CD4-positive, alpha-beta T cell treated with Interferon alpha-2 for 1 hour (primary cell): ENCODE data around the gene SRPX.

Experiments
- DNase-seq, 2 donors: peaks; one replicate each; pipeline ENCODE4 v3.0.0-alpha.2; 2020 to 2022

The SRPX gene

GRCh38 chrX:38220415-38221390 lies at the start of gene SRPX:
TSS of gene SRPX (minus strand) at chrX:38220871. CDS start at chrX:38220792, 79 bp downstream.
- no peak for DNase-seq

GRCh38 chrX:38268011-38268410 lies 47.3 kb upstream of the SRPX start:
- no peak for DNase-seq

GRCh38 chrX:38262715-38263620 lies 42.3 kb upstream of the SRPX start:
- DNase-seq: no peak

- DNase-seq: no peak
Observed at GRCh38 chrX:38260231-38260630, 39.6 kb upstream of the SRPX start.

GRCh38 chrX:38256019-38256418 lies 35.3 kb upstream of the SRPX start:
- DNase-seq: no peak

GRCh38 chrX:38249965-38250364 lies 29.3 kb upstream of the SRPX start:
- DNase-seq: no peak

- DNase-seq: no peak
Observed at GRCh38 chrX:38247051-38247450, 26.4 kb upstream of the SRPX start.

- DNase-seq: no peak
Observed at GRCh38 chrX:38240541-38240940, 19.9 kb upstream of the SRPX start.

- DNase-seq: no peak
Observed at GRCh38 chrX:38236901-38237615, 16.4 kb upstream of the SRPX start.

GRCh38 chrX:38233891-38234667 lies 13.4 kb upstream of the SRPX start:
- no peak for DNase-seq

- no peak for DNase-seq
Observed at GRCh38 chrX:38232079-38232686, 11.5 kb upstream of the SRPX start.

- DNase-seq: no peak
Observed at GRCh38 chrX:38225093-38225492, 4.4 kb upstream of the SRPX start.

GRCh38 chrX:38224160-38224559 lies 3.5 kb upstream of the SRPX start:
- no peak for DNase-seq

- DNase-seq: no peak
Observed at GRCh38 chrX:38221391-38221929, 789 bp upstream of the SRPX start.

GRCh38 chrX:38220024-38220414 lies 652 bp downstream of the SRPX start:
- DNase-seq: peak in 1 of 2 donors; percentile 5

GRCh38 chrX:38216642-38217041 lies 4.0 kb downstream of the SRPX start:
- no peak for DNase-seq

GRCh38 chrX:38214551-38215531 lies 5.8 kb downstream of the SRPX start:
- no peak for DNase-seq

- DNase-seq: no peak
Observed at GRCh38 chrX:38214044-38214443, 6.6 kb downstream of the SRPX start.

GRCh38 chrX:38211891-38212635 lies 8.6 kb downstream of the SRPX start:
- no peak for DNase-seq
